NCI-H1436 treated with DMSO at 0.1 percent for 48 hours (cell line): ENCODE results near the gene LUC7L.
"Not testable (repeated sequence)": the region's sequence is repeated elsewhere in the genome, so short reads cannot be mapped to it uniquely, and the experiment has no call there.

Source experiments
- DNase-seq: peaks from one replicate; lab custom pipeline; 2025; lab: John Stamatoyannopoulos, UW

Gene LUC7L

DNA sequence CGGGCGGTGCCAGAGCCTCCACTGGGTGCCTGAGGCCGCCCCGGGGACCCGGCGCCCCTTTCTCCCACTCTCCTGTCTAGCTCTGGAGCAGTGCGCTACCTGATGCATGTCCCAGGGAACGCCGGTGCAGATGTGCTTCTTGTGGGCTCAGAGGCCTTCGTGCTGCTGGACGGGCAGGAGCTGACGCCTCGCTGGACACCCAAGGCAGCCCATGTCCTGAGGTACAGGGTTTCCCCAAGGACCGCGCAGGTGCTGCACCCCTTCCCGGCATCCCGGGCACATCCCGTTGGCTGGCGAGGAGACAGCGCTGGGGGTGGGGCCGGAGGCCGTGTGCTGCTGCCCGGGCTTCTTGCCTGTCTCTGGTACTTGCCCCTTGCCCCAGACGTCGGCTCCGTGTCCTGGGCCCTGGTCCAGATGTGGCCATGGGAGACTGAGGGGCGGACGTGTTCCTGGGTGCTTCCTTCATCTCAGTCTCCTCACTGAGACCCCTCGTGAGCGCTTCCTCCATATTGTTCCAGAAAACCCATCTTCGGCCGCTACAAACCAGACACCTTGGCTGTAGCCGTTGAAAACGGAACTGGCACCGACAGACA lies 34.0 kb upstream of the LUC7L start:
- no peak for DNase-seq

GRCh38 chr16:262121-262745 lies 33.0 kb upstream of the LUC7L start:
- DNase-seq, result no peak

DNA sequence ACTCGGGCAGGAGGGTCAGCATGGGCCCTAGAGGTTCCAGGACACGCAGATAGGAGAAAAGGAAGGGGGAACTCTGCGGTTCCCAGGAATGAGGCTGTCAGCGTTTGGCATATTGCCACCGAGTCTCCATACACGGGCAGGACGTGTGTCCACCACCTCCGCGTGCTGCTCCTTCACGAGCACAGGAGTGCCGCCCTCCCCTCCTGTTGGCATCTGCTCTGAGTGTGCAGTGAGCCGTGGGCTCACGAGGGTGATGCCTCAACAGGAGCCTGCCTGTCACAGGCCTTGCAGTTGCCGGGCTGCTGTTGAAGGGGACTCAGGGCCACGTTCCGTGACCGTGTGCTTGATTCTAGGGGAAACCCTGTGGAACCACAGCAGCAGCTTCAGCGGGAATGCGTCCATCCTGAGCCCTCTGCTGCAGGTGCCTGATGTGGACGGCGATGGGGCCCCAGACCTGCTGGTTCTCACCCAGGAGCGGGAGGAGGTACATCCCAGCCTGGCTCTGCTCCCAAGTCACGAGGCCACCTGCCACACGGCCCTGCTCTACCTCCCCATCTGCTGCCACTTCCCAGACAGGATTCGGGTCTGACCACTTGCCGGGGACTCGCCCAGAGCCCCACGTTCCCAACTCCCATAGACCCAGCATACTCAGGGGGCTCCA lies 31.9 kb upstream of the LUC7L start:
- no peak for DNase-seq

- no peak for DNase-seq
Measured at GRCh38 chr16:260326-260725, 31.1 kb upstream of the LUC7L start.

DNA sequence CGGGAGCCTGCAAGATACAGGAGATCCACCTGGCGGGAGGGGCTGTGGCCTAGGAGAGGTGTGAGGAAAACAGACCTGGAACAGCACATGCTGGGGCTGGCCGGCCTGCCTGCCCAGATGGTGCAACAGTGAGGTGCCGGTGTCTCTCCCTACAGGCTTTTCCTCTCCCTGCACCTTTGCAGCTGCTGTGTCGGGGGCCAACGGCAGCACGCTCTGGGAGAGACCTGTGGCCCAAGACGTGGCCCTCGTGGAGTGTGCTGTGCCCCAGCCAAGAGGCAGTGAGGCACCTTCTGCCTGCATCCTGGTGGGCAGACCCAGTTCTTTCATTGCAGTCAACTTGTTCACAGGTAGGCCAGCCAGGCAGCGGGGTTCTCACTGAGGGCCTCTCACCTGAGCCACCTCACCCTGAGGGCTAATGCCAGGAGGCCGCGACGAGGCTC lies 30.6 kb upstream of the LUC7L start:
- no peak for DNase-seq

- no peak for DNase-seq
Measured at GRCh38 chr16:259226-259625, 30.0 kb upstream of the LUC7L start.

GRCh38 chr16:258091-258490 lies 28.8 kb upstream of the LUC7L start:
- not testable (repeated sequence) for DNase-seq

DNA sequence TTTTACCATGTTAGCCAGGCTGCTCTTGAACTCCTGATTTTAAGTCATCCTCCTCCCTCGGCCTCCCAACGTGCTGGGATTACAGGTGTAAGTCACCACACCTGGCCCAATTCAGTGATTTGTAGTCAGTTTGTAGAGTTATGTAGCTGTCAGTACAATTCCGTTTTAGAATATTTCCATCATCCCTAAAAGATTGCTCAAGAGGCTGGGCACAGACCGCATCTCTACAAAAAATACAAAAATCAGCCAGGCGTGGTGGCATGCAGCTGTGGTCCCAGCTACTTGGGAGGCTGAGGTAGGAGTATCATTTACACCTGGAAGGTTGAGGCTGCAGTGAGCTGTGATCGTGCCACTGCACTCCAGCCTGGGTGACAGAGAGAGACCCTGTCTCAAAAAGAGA lies 25.9 kb upstream of the LUC7L start:
- no peak for DNase-seq

GRCh38 chr16:254461-254860 lies 25.2 kb upstream of the LUC7L start:
- no peak for DNase-seq

GRCh38 chr16:253833-254232 lies 24.6 kb upstream of the LUC7L start:
- no peak for DNase-seq

GRCh38 chr16:252366-253337 lies 23.4 kb upstream of the LUC7L start:
- DNase-seq, result no peak

GRCh38 chr16:249431-249830 lies 20.2 kb upstream of the LUC7L start:
- no peak for DNase-seq

GRCh38 chr16:247027-247426 lies 17.8 kb upstream of the LUC7L start:
- DNase-seq, result no peak

DNA sequence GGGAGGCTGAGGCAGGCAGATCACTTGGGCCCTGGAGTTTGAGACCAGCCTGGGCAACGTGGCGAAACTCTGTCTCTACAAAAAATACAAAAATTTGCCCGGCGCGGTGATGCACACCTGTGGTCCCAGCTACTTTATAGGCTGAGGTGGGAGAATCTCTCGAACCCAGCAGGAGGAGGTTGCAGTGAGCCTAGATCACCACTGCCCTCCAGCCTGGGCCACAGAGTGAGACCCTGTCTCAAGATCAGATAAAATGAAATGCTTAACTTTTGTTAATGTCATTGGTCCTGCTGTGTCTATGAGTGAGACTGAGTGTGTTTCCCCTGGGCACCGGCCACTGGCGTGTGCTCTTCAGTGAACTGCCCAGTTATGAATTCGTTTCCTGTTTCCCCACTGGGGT lies 15.9 kb upstream of the LUC7L start:
- DNase-seq, result no peak

DNA sequence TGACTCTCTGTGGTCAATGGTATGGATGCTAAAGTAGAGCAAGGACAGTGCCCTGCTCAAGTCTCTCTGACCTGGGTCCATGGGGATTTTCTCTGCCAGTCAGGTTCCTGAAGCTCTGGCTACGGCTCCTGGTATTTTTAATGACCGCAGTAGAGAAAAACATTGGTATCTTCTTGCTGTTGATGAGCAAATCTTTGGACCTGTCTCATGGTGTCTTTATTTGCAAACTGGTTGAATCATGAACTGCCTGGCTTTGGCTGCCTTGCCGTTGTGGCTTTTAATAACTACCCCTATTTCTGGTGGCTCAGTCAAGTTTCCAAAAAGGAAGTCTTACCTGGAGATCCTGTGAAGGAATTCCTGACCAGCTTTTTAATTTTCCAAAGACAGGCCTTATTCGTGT lies 14.1 kb upstream of the LUC7L start:
- no peak for DNase-seq

- no peak for DNase-seq
Measured at GRCh38 chr16:242281-242680, 13.0 kb upstream of the LUC7L start.

- DNase-seq, result no peak
Measured at GRCh38 chr16:240559-240958, 11.3 kb upstream of the LUC7L start.

DNA sequence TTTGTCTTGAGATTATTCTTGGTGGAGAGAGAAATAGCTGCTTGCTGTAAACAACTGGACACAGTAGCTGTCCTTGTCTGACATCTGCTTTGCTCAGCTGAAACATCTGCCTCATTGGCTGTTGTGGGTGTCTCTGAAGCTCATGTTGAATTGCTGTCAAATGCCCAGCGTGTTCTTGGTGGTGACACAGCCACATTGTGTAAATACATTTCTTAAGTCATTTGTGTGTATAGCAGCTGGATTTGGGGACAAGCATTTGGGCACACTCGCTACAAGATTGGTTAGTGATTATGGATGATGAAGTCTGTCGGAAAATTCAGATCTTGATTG lies 10.7 kb upstream of the LUC7L start:
- DNase-seq, result no peak

- peak; percentile 47 for DNase-seq
Measured at GRCh38 chr16:234468-235305, 5.4 kb upstream of the LUC7L start, which contains the start of gene FAM234A. TSS of gene FAM234A (plus strand) at chr16:234821. CDS start at chr16:254414, 19,593 bp downstream.

DNA sequence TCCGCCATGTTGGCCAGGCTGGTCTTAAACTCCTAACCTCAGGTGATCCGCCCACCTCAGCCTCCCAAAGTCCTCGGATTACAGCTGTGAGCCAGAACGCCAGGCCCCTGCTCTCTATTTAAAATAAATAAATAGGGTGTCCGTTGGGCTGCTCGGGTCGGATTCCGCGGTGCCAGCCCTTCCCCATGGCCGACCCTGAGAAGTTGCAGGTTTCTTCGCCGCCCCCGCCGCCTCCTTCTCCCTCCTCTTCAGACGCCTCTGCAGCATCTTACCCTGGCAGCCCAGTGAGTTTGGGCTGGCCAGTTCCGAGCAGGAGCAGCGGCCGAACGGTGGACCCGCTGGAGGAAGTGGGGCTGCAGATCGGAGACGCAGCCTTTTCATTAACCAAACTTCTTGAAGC lies 1.7 kb upstream of the LUC7L start:
- no peak for DNase-seq

GRCh38 chr16:230351-230750 lies 1.1 kb upstream of the LUC7L start:
- DNase-seq, result not testable (repeated sequence)
